ENCODE data around the gene CBX2. TPM values are rescaled to one million over a fixed set of nuclear protein-coding genes. Genes with fewer than 3 reads are reported as not detected.

Gene CBX2
- 3.0 and 4.0 TPM in 2 replicates for total RNA-seq (2014; rRNA removed; shearing (Covaris generic))

GRCh38 chr17:79777894-79778503 is at the start of gene CBX2:
CBX2 (plus strand) TSS chr17:79778148; CDS start chr17:79778236, 88 bp downstream.
- peak; percentile 58 for DNase-seq (ENCODE audit: low read depth)

DNA sequence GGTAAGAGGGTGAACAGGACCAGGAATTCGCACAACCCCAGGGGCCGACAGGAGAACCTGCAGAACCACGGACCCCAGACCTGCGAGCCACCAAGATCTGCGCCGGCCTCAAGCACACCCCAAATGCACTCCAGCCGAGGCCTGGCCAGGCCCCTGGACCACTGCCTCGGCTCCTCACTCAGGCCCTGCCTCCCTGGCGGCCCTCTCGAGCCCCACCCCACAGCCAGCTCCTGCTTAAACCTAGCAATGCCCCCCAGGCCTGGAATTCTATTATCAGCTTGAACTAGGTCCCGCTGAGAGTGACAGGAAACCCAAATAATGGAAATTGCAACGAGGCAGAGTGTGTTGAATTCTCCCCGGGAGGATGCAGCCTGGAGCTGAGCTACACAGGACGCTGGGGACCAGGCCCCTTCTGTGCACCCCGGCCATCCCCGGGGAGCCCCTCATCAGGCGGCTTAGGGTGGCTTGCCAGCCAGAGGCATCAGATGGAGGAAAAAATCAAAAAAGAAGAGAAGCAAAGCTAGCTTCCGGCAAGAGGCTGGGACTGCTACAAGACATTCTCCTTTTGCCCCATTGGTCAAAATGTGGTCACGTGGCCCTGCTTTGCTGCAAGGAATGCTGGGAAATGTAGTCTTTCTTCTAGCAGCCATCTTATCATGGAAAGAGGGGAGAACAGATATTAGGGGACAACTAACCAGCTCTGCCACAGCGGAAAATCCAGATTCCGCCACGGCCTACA is 49.6 kb upstream of the CBX2 start:
- peak; percentile 85 for DNase-seq (ENCODE audit: low read depth)

DNA sequence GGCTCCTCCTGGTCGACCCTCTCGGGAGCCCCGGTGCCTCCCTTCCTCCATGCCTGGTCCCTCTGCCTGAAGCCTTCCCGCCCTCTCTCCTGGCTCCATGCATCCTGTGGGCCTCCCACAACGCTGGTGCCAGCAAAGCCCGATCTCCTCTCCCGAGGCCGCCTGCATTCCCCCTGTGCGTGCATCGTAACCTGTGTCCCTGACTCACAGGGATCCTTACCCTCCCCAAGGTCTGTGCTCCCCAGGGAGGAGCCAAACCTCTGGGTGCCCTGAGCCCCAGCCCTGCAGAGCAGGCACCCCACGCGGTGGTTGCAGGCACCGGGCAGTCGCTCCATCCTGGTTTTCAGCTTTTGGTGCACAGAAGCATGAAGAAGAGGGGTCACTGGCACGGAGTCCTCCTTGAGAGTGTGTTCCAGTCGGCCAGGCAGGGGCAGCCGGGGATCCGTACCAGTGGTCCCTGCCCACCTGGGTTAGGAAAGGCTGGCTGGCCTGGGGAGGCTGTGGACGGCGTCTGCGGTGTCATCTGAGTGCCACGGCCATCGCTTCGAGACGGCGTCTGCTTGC is 49.0 kb upstream of the CBX2 start:
- DNase-seq (ENCODE audit: low read depth): no peak

GRCh38 chr17:79729761-79730160 is 48.2 kb upstream of the CBX2 start:
- no peak for DNase-seq (ENCODE audit: low read depth)

- DNase-seq (ENCODE audit: low read depth): no peak
Observed at GRCh38 chr17:79730437-79730768, 47.5 kb upstream of the CBX2 start.

GRCh38 chr17:79730769-79731483 is 47.0 kb upstream of the CBX2 start, which contains the start of gene ENPP7:
ENPP7 (plus strand) TSS chr17:79730943; CDS start chr17:79731140, 197 bp downstream.
- DNase-seq (ENCODE audit: low read depth): no peak

DNA sequence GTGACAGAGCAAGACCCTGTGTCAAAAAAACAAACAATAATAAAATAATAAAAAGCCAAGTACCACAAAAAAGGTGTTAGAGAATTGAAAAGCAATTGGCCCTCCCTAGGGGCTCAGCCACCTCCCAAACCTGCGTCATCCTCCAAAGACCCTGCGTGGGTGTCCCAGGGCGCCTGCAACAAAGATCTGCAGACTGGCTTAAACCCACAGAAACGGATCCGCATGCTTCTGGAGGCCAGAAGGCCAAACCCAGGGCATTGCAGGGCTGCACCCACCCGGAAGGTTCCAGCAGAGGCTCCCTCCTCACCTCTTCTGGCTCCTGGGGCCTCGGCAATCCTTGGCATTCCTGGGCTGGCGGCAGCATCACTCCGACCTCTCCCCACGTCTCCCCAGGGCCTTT is 45.7 kb upstream of the CBX2 start:
- no peak for DNase-seq (ENCODE audit: low read depth)

DNA sequence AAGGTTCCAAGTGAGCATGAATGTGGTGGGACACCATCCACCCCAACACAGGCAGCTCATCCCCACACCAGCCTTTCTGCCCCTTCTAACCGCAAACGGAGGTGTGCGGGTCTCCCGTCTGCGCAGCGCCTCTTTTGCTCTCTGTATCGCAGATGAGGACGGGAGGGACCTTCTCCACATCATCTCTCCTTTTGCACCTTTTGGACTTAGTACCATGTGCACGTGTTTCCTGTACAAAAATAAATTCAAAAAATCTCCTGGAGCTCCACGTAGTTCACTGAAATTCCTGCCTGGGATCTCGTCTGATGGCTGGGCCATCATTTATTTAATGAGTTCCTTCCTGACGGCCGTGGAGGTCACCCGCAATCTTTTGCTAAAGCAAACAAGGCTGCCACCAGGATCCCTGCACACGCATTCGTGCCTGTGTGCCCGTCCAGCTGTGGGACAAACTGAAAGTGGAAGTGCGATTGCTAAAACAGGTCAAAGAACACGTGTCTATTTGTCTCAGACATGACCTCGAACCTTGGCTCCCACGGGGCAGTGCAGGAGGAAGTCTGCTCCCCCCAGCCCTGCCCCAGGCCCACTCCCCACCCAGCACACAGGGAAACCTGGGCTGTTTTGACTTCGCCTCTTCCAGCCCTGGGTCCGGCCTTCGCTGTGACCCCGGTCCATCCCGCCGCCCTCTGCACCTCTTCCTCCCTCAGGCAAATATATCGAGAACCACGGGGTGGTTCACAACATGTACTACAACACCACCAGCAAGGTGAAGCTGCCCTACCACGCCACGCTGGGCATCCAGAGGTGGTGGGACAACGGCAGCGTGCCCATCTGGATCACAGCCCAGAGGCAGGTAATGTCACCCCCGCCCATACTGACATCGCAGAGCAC is 44.9 kb upstream of the CBX2 start:
- DNase-seq (ENCODE audit: low read depth): no peak

- no peak for DNase-seq (ENCODE audit: low read depth)
Observed at GRCh38 chr17:79733692-79734070, 44.3 kb upstream of the CBX2 start.

GRCh38 chr17:79735096-79735495 is 42.9 kb upstream of the CBX2 start:
- no peak for DNase-seq (ENCODE audit: low read depth)

- DNase-seq (ENCODE audit: low read depth): no peak
Observed at GRCh38 chr17:79737046-79737921, 40.7 kb upstream of the CBX2 start.

- no peak for DNase-seq (ENCODE audit: low read depth)
Observed at GRCh38 chr17:79737922-79738578, 39.9 kb upstream of the CBX2 start.

- no peak for DNase-seq (ENCODE audit: low read depth)
Observed at GRCh38 chr17:79738643-79739042, 39.3 kb upstream of the CBX2 start.

DNA sequence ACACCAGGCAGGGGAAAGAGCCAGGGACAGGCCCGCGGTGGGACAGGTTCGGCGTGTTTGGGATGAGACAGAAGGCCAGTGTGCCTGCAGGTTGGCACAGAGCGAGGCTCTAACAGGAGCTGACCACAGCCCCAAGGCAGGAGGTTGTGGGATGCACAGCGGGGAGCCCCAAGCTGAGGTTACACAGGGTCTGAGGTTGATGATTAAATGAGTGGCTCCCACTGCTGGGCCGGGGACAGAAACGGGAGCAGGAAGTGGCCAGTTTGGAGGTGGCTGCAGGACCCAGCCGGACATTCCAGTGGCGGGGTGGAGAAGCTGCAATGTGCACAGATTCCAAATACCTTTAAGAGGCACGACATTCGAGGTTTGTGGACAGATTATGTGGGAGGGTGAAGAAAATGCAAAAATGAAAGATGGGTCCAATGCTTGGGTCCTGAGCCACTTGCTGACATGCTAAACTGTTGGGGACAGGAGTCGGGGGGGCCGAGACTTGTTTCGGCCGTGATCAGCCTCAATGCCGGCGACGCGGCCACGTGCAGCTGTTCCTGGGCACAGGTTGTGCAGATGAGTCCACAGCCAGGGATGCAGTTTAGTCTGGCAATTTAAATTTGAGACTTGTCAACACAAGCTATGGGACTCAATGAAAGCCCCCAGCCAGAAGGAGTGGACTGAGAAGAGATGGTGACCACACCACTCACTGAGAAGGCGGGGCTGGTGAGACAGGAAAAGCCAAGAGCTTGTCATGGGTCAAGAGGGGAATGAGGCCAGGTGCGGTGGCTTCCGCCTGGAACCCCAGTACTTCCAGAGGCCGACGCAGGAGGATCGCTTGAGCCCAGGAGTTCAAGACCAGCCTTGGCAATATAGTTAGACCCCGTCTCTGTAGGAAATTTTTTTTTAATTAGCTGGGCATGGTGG is 38.5 kb upstream of the CBX2 start:
- DNase-seq (ENCODE audit: low read depth): peak; percentile 87

DNA sequence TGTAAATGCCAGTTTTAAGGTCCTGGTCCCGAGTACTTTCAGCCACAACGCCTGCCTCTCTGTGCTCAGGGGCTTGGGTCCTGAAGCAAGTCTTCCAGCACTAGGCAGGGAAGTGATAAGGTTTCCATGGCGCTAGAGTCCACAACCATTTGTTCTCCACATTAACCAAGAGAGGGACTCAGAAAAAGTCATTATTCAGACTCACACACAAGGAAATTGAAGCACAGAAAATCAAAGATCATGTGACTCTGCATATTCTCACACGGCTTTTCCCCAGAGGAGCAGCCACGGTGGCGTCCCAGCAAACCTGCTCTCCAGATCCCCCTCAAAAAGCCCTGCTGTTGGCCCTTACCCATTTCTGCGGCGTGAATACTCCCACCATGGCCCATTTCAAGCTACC is 37.5 kb upstream of the CBX2 start:
- DNase-seq (ENCODE audit: low read depth): peak; percentile 17

DNA sequence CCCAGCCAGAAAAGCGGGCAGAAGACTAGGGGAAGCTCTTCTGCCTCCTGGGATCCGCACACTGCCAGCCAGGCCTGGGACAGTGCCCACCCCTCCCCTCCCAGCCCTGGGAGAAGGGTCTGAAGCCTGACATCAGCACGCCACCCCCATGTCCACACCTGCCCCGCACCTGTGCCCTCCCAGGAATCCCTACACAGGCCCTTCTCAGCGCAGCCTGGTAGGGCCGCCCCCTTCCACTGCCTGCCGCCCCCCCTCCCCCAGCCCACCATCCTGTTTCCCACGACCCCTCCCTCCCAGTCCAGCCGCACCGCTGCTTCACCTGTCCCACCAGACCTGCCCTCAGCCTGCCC is 36.6 kb upstream of the CBX2 start:
- DNase-seq (ENCODE audit: low read depth): no peak

- DNase-seq (ENCODE audit: low read depth): peak; percentile 41
Observed at GRCh38 chr17:79741751-79742588, 36.0 kb upstream of the CBX2 start.

GRCh38 chr17:79742589-79742918 is 35.4 kb upstream of the CBX2 start:
- no peak for DNase-seq (ENCODE audit: low read depth)

Data from M059J (cell line).